Adrenal gland (tissue), 5 donors: ENCODE data around the gene AP1B1.

ENCODE experiments used
- POLR2A ChIP-seq, 2 donors: fragments of 450-650 bp; IDR thresholded peaks; one replicate each; pipeline ENCODE4 v1.6.1; 2017; ENCODE audit warnings: antibody characterized with exemption in 2 of 2, mild to moderate bottlenecking in 2 of 2, moderate library complexity in 1 of 2
- TF ChIP-seq, protein P1 (sequence below), 6 experiments: fragments of 450-650 bp in 4 of 6; fragments of 200-600 bp in 2 of 6; sonication (generic) in 1 of 6; IDR thresholded peaks; 1 replicate in 5 of 6; 2 replicates in 1 of 6; pipeline versions ENCODE4 v1.5.1 to v1.8.0; 2016 to 2021; ENCODE audit warnings: antibody characterized with exemption in 6 of 6, mild to moderate bottlenecking in 2 of 6, moderate library complexity in 1 of 6
- donor health status: DM: no; HTN: no; CAD: no.

DNA sequence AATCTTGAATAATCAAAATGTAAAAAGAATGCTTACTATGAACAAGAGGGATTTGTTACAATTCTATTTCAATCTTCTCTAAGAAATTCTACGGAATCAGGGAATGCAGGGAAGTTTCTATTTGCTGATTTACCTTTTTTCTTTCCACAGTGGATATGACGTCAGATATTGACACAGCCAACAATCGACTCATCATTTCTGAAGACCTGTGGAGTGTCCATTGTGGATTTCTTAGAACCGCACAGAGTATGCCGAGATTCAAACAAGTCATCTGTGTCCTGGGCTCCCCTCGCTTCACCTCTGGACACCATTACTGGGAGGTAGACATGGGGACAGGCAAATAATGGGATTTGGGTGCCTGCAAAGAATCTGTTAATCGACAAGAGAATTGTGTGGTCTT lies 45.9 kb upstream of the AP1B1 start:
- TF ChIP-seq, protein P1, sequence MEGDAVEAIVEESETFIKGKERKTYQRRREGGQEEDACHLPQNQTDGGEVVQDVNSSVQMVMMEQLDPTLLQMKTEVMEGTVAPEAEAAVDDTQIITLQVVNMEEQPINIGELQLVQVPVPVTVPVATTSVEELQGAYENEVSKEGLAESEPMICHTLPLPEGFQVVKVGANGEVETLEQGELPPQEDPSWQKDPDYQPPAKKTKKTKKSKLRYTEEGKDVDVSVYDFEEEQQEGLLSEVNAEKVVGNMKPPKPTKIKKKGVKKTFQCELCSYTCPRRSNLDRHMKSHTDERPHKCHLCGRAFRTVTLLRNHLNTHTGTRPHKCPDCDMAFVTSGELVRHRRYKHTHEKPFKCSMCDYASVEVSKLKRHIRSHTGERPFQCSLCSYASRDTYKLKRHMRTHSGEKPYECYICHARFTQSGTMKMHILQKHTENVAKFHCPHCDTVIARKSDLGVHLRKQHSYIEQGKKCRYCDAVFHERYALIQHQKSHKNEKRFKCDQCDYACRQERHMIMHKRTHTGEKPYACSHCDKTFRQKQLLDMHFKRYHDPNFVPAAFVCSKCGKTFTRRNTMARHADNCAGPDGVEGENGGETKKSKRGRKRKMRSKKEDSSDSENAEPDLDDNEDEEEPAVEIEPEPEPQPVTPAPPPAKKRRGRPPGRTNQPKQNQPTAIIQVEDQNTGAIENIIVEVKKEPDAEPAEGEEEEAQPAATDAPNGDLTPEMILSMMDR (IDR thresholded peaks at IDR 0.05) = no peak
- no peak for TF ChIP-seq POLR2A (IDR thresholded peaks at IDR 0.05)
